PFSK-1 (cell line): ENCODE data around the gene PLP1. TPM values are rescaled to one million over a fixed set of nuclear protein-coding genes. Genes with fewer than 3 reads are reported as not detected.

Experiments used
- FOXP2 ChIP-seq: optimal IDR thresholded peaks from 2 replicates; pipeline ENCODE3; 2011; ENCODE audit warnings: borderline replicate concordance, control low read depth, inconsistent platforms; ENCODE audit not compliant: insufficient read depth; ENCODE audit errors: extremely low read length, extremely low read depth
- POLR2AphosphoS5 ChIP-seq: IDR thresholded peaks from 2 replicates; pipeline ENCODE4 v1.6.1; 2012; ENCODE audit warnings: low read depth, mild to moderate bottlenecking, control low read depth, low read length, moderate library complexity
- SIN3A ChIP-seq: IDR thresholded peaks from 2 replicates; pipeline ENCODE4 v1.6.1; 2012; ENCODE audit warnings: mild to moderate bottlenecking, low read length, moderate library complexity, borderline replicate concordance; ENCODE audit not compliant: insufficient read depth
- TAF1 ChIP-seq: IDR thresholded peaks from 2 replicates; pipeline ENCODE4 v1.6.1; 2012; ENCODE audit warnings: low read length, control low read depth, borderline replicate concordance; ENCODE audit not compliant: insufficient read depth
- polyA plus RNA-seq: library from polyadenylated mRNA; unstranded; fragments of >200 nt; gene quantifications from one replicate; pipeline ENCODE4 v1.2.1, GENCODE V29; 2012; ENCODE audit warnings: low read depth, missing spikeins; ENCODE audit not compliant: insufficient read length
- TF ChIP-seq, protein P1 (sequence below), 2 experiments: IDR thresholded peaks; 2 replicates each; pipeline versions ENCODE4 v1.6.1 to v1.8.0; 2011 to 2012; ENCODE audit warnings: low read depth in 2 of 2, low read length in 2 of 2, control low read depth in 1 of 2, inconsistent platforms in 1 of 2, mild to moderate bottlenecking in 1 of 2, moderate library complexity in 1 of 2; ENCODE audit not compliant: insufficient read depth in 1 of 2

Gene PLP1, protein sequence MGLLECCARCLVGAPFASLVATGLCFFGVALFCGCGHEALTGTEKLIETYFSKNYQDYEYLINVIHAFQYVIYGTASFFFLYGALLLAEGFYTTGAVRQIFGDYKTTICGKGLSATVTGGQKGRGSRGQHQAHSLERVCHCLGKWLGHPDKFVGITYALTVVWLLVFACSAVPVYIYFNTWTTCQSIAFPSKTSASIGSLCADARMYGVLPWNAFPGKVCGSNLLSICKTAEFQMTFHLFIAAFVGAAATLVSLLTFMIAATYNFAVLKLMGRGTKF
- not detected for polyA plus RNA-seq

DNA sequence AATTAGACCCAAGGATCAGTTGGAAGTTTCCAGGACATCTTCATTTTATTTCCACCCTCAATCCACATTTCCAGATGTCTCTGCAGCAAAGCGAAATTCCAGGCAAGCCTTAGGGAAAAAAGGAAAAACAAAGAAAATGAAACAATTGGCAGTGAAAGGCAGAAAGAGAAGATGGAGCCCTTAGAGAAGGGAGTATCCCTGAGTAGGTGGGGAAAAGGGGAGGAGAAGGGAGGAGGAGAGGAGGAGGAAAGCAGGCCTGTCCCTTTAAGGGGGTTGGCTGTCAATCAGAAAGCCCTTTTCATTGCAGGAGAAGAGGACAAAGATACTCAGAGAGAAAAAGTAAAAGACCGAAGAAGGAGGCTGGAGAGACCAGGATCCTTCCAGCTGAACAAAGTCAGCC, at the start of gene PLP1:
Gene PLP1, plus strand, starts transcription at position 295 of the 400 bp plus-strand sequence. CDS start 156 bp downstream, outside the sequence.
- TF ChIP-seq FOXP2 (no peak), POLR2AphosphoS5 (no peak), SIN3A (no peak), TAF1 (no peak)
- TF ChIP-seq, protein P1, sequence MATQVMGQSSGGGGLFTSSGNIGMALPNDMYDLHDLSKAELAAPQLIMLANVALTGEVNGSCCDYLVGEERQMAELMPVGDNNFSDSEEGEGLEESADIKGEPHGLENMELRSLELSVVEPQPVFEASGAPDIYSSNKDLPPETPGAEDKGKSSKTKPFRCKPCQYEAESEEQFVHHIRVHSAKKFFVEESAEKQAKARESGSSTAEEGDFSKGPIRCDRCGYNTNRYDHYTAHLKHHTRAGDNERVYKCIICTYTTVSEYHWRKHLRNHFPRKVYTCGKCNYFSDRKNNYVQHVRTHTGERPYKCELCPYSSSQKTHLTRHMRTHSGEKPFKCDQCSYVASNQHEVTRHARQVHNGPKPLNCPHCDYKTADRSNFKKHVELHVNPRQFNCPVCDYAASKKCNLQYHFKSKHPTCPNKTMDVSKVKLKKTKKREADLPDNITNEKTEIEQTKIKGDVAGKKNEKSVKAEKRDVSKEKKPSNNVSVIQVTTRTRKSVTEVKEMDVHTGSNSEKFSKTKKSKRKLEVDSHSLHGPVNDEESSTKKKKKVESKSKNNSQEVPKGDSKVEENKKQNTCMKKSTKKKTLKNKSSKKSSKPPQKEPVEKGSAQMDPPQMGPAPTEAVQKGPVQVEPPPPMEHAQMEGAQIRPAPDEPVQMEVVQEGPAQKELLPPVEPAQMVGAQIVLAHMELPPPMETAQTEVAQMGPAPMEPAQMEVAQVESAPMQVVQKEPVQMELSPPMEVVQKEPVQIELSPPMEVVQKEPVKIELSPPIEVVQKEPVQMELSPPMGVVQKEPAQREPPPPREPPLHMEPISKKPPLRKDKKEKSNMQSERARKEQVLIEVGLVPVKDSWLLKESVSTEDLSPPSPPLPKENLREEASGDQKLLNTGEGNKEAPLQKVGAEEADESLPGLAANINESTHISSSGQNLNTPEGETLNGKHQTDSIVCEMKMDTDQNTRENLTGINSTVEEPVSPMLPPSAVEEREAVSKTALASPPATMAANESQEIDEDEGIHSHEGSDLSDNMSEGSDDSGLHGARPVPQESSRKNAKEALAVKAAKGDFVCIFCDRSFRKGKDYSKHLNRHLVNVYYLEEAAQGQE (IDR thresholded peaks at IDR 0.05; ENCODE audit: insufficient read depth in 1 of 2, low read depth in 2 of 2, low read length in 2 of 2): no peak

DNA sequence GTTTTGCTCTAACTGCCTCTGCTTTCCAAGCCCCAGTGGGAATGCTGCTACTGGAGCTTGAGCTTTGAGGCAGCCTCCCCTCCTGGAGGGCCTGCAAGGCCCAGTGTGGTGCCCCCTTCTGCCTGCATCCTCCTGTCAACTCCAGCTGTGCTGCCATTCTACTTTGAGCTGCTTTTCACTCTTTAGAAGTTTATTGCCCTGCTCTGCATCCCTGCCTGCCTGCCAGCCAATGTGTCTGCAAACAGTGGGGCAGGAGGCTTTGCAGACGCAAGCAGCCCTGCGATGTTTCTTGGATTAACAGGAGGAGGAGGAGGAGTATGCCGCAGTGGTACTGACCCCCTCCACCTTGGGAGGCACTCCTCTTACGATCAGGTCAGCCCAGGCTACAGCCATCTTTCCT, 49.5 kb upstream of the PLP1 start:
- TF ChIP-seq, protein P1 (IDR thresholded peaks at IDR 0.05; ENCODE audit: insufficient read depth in 1 of 2, low read depth in 2 of 2, low read length in 2 of 2): no peak
- TF ChIP-seq FOXP2: no peak
- TF ChIP-seq TAF1: no peak
- no peak for TF ChIP-seq POLR2AphosphoS5
- no peak for TF ChIP-seq SIN3A

DNA sequence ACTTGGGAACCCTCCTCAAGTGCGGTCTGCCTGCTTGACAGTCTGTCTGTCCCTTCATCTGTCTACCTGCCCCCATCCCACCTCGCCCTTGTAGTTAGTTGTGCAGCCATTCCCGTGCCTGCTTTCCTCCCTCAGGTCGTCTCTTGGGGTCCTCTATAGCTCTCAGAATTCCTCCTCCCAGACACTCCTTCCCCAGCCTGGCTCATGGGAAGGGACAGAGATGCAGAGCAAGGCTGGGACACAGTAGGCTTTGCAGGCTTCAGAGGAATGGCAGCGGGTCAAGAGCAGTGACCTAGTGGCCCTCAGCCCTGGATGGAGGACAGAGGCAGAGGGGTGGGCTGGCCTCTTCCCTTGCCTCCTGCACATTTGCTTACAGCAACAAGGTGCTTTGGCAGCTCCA, 47.6 kb upstream of the PLP1 start:
- TF ChIP-seq SIN3A: no peak
- TF ChIP-seq, protein P1 (IDR thresholded peaks at IDR 0.05; ENCODE audit: insufficient read depth in 1 of 2, low read depth in 2 of 2, low read length in 2 of 2): no peak
- no peak for TF ChIP-seq FOXP2

DNA sequence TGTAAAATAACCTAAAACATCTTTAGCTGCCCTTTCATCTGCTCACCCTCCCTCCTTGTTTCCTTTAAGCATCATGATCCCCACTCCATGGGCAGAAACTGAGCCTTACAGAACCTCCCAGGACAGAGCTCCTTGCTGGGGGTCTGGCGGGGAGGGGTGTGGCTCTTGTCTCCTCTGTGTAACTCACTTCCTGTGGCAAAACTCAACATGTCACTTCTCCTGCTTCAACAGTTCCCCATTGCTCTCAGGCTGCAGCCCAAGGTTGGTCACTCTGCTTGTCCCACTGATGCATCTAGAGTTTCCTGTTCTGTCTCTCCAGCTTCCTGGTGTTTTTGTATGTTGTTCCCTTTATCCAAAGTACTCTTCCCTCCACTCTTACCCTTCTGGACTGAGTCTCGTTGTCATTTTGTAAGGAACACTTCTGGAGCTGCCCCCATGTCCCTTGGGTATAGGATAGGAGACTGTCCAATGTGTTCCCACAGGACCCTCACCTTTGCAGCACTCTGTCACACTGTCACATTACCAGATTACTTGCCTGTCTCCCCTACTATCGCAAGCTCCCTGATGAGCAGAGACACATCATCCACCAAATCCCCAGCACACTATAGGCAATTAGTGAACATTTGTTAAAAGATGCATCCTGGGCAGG, 46.4 kb upstream of the PLP1 start:
- TF ChIP-seq POLR2AphosphoS5: no peak
- no peak for TF ChIP-seq SIN3A
- TF ChIP-seq TAF1: no peak
- TF ChIP-seq FOXP2: no peak
- TF ChIP-seq, protein P1 (IDR thresholded peaks at IDR 0.05; ENCODE audit: insufficient read depth in 1 of 2, low read depth in 2 of 2, low read length in 2 of 2): no peak
